H1 (cell line): ENCODE data around the gene PTTG1IP. TPM values are rescaled to one million over a fixed set of nuclear protein-coding genes. Genes with fewer than 3 reads are reported as not detected.

Experiments used
- CTCF ChIA-PET: fragments of 300-600 bp; sonication (Branson Sonifier 250); formaldehyde crosslinking; loops from one replicate; lab custom pipeline; 2021; ENCODE audit not compliant: partially characterized antibody; lab: Charles Lee
- POLR2A ChIA-PET: fragments of 300-600 bp; sonication (Branson Sonifier 250); formaldehyde crosslinking; loops from one replicate; lab custom pipeline; 2021; ENCODE audit warnings: inconsistent platforms; ENCODE audit not compliant: partially characterized antibody; lab: Charles Lee
- DNase-seq, 2 experiments: peaks; one replicate each; pipeline versions ENCODE4 v3.0.0 to v3.0.0-alpha.2; 2010 to 2022; ENCODE audit warnings: low spot score in 2 of 2, low read depth in 1 of 2, mixed read lengths in 1 of 2
- FAIRE-seq: peaks from 2 replicates; lab custom pipeline; 2011; peaks lifted over from hg19 to GRCh38; lab: Jason Lieb, UNC
- H2AFZ ChIP-seq: 2 replicates; pipeline ENCODE4 v1.8.1; 2012; ENCODE audit warnings: low read length, inconsistent platforms
- H2AK5ac ChIP-seq: 2 replicates; pipeline ENCODE4 v1.6.1; 2013; ENCODE audit warnings: low read depth, low read length
- H2BK120ac ChIP-seq: replicated peaks from 2 replicates; pipeline ENCODE3; 2013; ENCODE audit warnings: low read depth, low read length, inconsistent platforms
- H2BK12ac ChIP-seq: 2 replicates; pipeline ENCODE4 v1.6.1; 2013; ENCODE audit warnings: low read depth, low read length
- H2BK15ac ChIP-seq: 2 replicates; pipeline ENCODE4 v1.6.1; 2013; ENCODE audit warnings: low read length
- H2BK20ac ChIP-seq: 2 replicates; pipeline ENCODE4 v1.6.1; 2013; ENCODE audit warnings: low read length
- H2BK5ac ChIP-seq: 2 replicates; pipeline ENCODE4 v1.6.1; 2013; ENCODE audit warnings: low read depth, low read length
- H3K14ac ChIP-seq: 2 replicates; pipeline ENCODE4 v1.6.1; 2013; ENCODE audit warnings: inconsistent platforms; ENCODE audit not compliant: insufficient read length
- H3K18ac ChIP-seq: 2 replicates; pipeline ENCODE4 v1.6.1; 2013; ENCODE audit warnings: low read length; ENCODE audit errors: extremely low read depth
- H3K23ac ChIP-seq: 2 replicates; pipeline ENCODE4 v1.6.1; 2013; ENCODE audit warnings: inconsistent platforms; ENCODE audit not compliant: insufficient read length
- H3K23me2 ChIP-seq: 2 replicates; pipeline ENCODE4 v1.6.1; 2013; ENCODE audit warnings: low read depth, low read length
- H3K27ac ChIP-seq: 2 replicates; pipeline ENCODE4 v1.6.1; 2011; ENCODE audit warnings: low read depth, low read length, inconsistent platforms
- H3K27me3 ChIP-seq, 4 experiments: replicated peaks in 1 of 4; 1 replicate in 1 of 4; 2 replicates in 3 of 4; pipeline versions ENCODE4 v1.6.1 to v1.8.1; 2011 to 2013; ENCODE audit warnings: low read length in 3 of 4, mild to moderate bottlenecking in 3 of 4, inconsistent platforms in 2 of 4, mixed read lengths in 2 of 4, moderate library complexity in 1 of 4; ENCODE audit not compliant: control insufficient read depth in 3 of 4, insufficient read depth in 3 of 4; ENCODE audit errors: extremely low read depth in 1 of 4
- H3K36me3 ChIP-seq, 4 experiments: 2 replicates each; pipeline versions ENCODE4 v1.6.1 to v1.8.1; 2011 to 2013; ENCODE audit warnings: mild to moderate bottlenecking in 4 of 4, low read length in 3 of 4, moderate library complexity in 2 of 4, control low read depth in 1 of 4, inconsistent platforms in 1 of 4; ENCODE audit not compliant: insufficient read depth in 4 of 4, control insufficient read depth in 2 of 4
- H3K4ac ChIP-seq: replicated peaks from 2 replicates; pipeline ENCODE3; 2013; ENCODE audit warnings: low read length, low read depth, mixed read lengths, inconsistent platforms; ENCODE audit not compliant: insufficient read length
- H3K4me1 ChIP-seq, 4 experiments: replicated peaks in 1 of 4; 1 replicate in 1 of 4; 2 replicates in 3 of 4; pipeline versions ENCODE4 v1.6.1 to v1.8.1; 2011 to 2013; ENCODE audit warnings: low read length in 3 of 4, inconsistent platforms in 2 of 4, mixed read lengths in 1 of 4; ENCODE audit not compliant: insufficient read depth in 4 of 4, control insufficient read depth in 3 of 4
- H3K4me2 ChIP-seq, 2 experiments: 2 replicates each; pipeline versions ENCODE4 v1.6.1 to v1.8.1; 2011 to 2013; ENCODE audit warnings: low read depth in 2 of 2, low read length in 2 of 2, control low read depth in 1 of 2, inconsistent platforms in 1 of 2, mild to moderate bottlenecking in 1 of 2; ENCODE audit not compliant: insufficient read depth in 1 of 2
- H3K4me3 ChIP-seq, 4 experiments: fragments of 200-600, 300-600 bp in 1 of 4; sonication (generic), shearing (Covaris generic), sonication (Bioruptor Twin) in 1 of 4; 2 replicates each; pipeline versions ENCODE4 v1.5.1 to v1.8.1; 2011 to 2016; ENCODE audit warnings: low read length in 4 of 4, low read depth in 3 of 4, control low read depth in 2 of 4, inconsistent platforms in 2 of 4, mild to moderate bottlenecking in 2 of 4, mixed read lengths in 1 of 4, moderate library complexity in 1 of 4; ENCODE audit not compliant: insufficient read depth in 2 of 4; ENCODE audit errors: extremely low read depth in 1 of 4
- H3K56ac ChIP-seq: replicated peaks from 2 replicates; pipeline ENCODE3; 2013; ENCODE audit warnings: low read depth, mild to moderate bottlenecking, mixed read lengths, low read length, inconsistent platforms; ENCODE audit not compliant: insufficient read length
- H3K79me1 ChIP-seq: 2 replicates; pipeline ENCODE4 v1.6.1; 2013; ENCODE audit warnings: low read depth, low read length, control low read depth
- H3K79me2 ChIP-seq, 2 experiments: 2 replicates each; pipeline versions ENCODE4 v1.6.1 to v1.8.1; 2012 to 2013; ENCODE audit warnings: low read length in 2 of 2, mild to moderate bottlenecking in 2 of 2, inconsistent platforms in 1 of 2; ENCODE audit not compliant: insufficient read depth in 2 of 2, control insufficient read depth in 1 of 2
- H3K9ac ChIP-seq, 4 experiments: replicated peaks in 1 of 4; 1 replicate in 1 of 4; 2 replicates in 3 of 4; pipeline versions ENCODE4 v1.6.1 to v1.8.1; 2011 to 2013; ENCODE audit warnings: low read depth in 3 of 4, low read length in 3 of 4, control low read depth in 2 of 4, mild to moderate bottlenecking in 2 of 4, moderate library complexity in 2 of 4, inconsistent platforms in 1 of 4; ENCODE audit errors: extremely low read depth in 1 of 4
- H3K9me3 ChIP-seq, 2 experiments: 2 replicates each; pipeline versions ENCODE4 v1.6.1 to v1.8.1; 2012 to 2013; ENCODE audit warnings: mild to moderate bottlenecking in 2 of 2, moderate library complexity in 2 of 2, control low read depth in 1 of 2, inconsistent platforms in 1 of 2, low read depth in 1 of 2, low read length in 1 of 2, mixed read lengths in 1 of 2; ENCODE audit not compliant: insufficient read depth in 2 of 2
- H4K20me1 ChIP-seq, 2 experiments: replicated peaks in 1 of 2; 2 replicates each; pipeline versions ENCODE3 to v1.8.1; 2011 to 2013; ENCODE audit warnings: inconsistent platforms in 2 of 2, low read length in 2 of 2, mild to moderate bottlenecking in 1 of 2; ENCODE audit not compliant: insufficient read depth in 2 of 2, control insufficient read depth in 1 of 2
- H4K5ac ChIP-seq: 2 replicates; pipeline ENCODE4 v1.6.1; 2013; ENCODE audit warnings: low read length, low read depth, mixed read lengths, inconsistent platforms; ENCODE audit not compliant: insufficient read length
- H4K8ac ChIP-seq: 2 replicates; pipeline ENCODE4 v1.8.0; 2013; ENCODE audit warnings: mild to moderate bottlenecking, moderate library complexity, low read length, inconsistent platforms; ENCODE audit not compliant: insufficient read depth; ENCODE audit errors: extremely low read depth
- H4K91ac ChIP-seq: replicated peaks from 2 replicates; pipeline ENCODE3; 2013; ENCODE audit warnings: low read length, mixed read lengths, inconsistent platforms; ENCODE audit not compliant: insufficient read length
- CBX8 ChIP-seq: fragments of 300-800, 300-1000 bp; sonication (generic); IDR thresholded peaks from 2 replicates; pipeline ENCODE4 v1.7.1; 2016; ENCODE audit warnings: low read depth, low read length, borderline replicate concordance
- E2F6 ChIP-seq: IDR thresholded peaks from 2 replicates; pipeline ENCODE4 v1.6.1; 2012; ENCODE audit warnings: inconsistent platforms
- HDAC2 ChIP-seq, 2 experiments: fragments of 300-600 bp in 1 of 2; sonication (generic) in 1 of 2; IDR thresholded peaks; 2 replicates each; pipeline ENCODE4 v1.6.1; 2011 to 2012; ENCODE audit warnings: low read depth in 2 of 2, low read length in 2 of 2, mild to moderate bottlenecking in 2 of 2, moderate library complexity in 2 of 2, borderline replicate concordance in 1 of 2, inconsistent platforms in 1 of 2
- RXRA ChIP-seq: IDR thresholded peaks from 2 replicates; pipeline ENCODE4 v1.6.1; 2011; ENCODE audit warnings: low read depth, mild to moderate bottlenecking, low read length, moderate library complexity; ENCODE audit not compliant: insufficient read depth
- SIRT6 ChIP-seq: IDR thresholded peaks from one replicate; pipeline ENCODE4 v1.7.1; 2012; ENCODE audit warnings: low read length, inconsistent platforms
- SIX5 ChIP-seq: IDR thresholded peaks from 2 replicates; pipeline ENCODE4 v1.6.1; 2011; ENCODE audit warnings: mild to moderate bottlenecking, low read depth, low read length
- SP4 ChIP-seq: IDR thresholded peaks from 2 replicates; pipeline ENCODE4 v1.6.1; 2012; ENCODE audit warnings: low read length, inconsistent platforms
- WGBS, 2 experiments: shearing (Covaris generic) in 1 of 2; methylation state at CpG; one replicate each; pipeline versions ENCODE4 v1.1.6 to v1.1.7; 2013 to 2015; ENCODE audit warnings: low lambda C conversion rate in 2 of 2, mixed read lengths in 2 of 2, inconsistent platforms in 1 of 2, low coverage in 1 of 2, missing lambda C conversion rate in 1 of 2; ENCODE audit not compliant: insufficient replicate concordance in 2 of 2, insufficient coverage in 1 of 2, insufficient read length in 1 of 2; ENCODE audit errors: extremely low coverage in 1 of 2, missing lambda C conversion rate in 1 of 2; 5-methylcytosine and 5-hydroxymethylcytosine counted together
- polyA plus RNA-seq, 7 experiments: library from polyadenylated mRNA; depleted of rRNA in 3 of 7; stranded (reverse) in 5 of 7; unstranded in 2 of 7; fragments of >200 nt in 5 of 7; fragments of 200-250 nt in 2 of 7; gene quantifications; 1 replicate in 5 of 7; 2 replicates in 1 of 7; 4 replicates in 1 of 7; pipeline versions ENCODE4 v1.2.1 to v1.2.3, GENCODE V29; 2011 to 2013; ENCODE audit warnings: missing spikeins in 2 of 7, mixed read lengths in 2 of 7
- total RNA-seq: library from RNA; stranded (reverse); fragmentation: NEBNext Ultra II Directional; extraction: Animal tissue kit (Norgen Biotek cat#: 25700); gene quantifications from 2 replicates; pipeline ENCODE4 v1.2.1, GENCODE V29; 2021

PTTG1IP gene
- total and polyA plus RNA-seq, 2 of the 8 experiments (the other 6 are each of a cell fraction or from before 2014, with no cell fraction given), result 90.8 to 130 TPM

GRCh38 chr21:44854391-44854663 lies 19.2 kb downstream of the PTTG1IP start:
- H4K20me1 ChIP-seq, result peaks cover 4 to 24% of the 10 kb centered on the region in 2 experiments
- no peak for TF ChIP-seq CBX8
- no peak for TF ChIP-seq SIX5
- no peak for TF ChIP-seq RXRA
- no peak for TF ChIP-seq SP4
- no peak for TF ChIP-seq E2F6
- TF ChIP-seq HDAC2 (IDR thresholded peaks at IDR 0.05; ENCODE audit: borderline replicate concordance in 1 of 2, low read depth in 2 of 2, low read length in 2 of 2), result no peak
- TF ChIP-seq SIRT6, result no peak

More at GRCh38 chr21:44854391-44854663, 19.2 kb downstream of the PTTG1IP start:
- no peak overlapping the region for H2BK20ac ChIP-seq
- no peak overlapping the region for H3K4me3 ChIP-seq
- no peak overlapping the region for H3K18ac ChIP-seq
- ChIA-PET CTCF (interaction anchor here (1.7 kb wide), 1 partner anchor 80 kb away, joined by 3 read pairs; no protein-coding TSS in a partner anchor), POLR2A (interaction anchor here (0.9 to 1.5 kb wide), 3 partner anchors 18 to 55 kb away, joined by 3 to 6 read pairs (median 3); partner anchors contain the start of gene PTTG1IP)
- DNase-seq, result no peak
- no peak overlapping the region for H3K27ac ChIP-seq
- H2AFZ ChIP-seq, result no peak overlapping the region
- H2BK120ac ChIP-seq, result no peak overlapping the region
- H4K8ac ChIP-seq, result no peak overlapping the region
- H2BK5ac ChIP-seq, result no peak overlapping the region
- no peak for FAIRE-seq
- H2AK5ac ChIP-seq, result no peak overlapping the region
- no peaks in the 10 kb centered on the region for H3K9me3 ChIP-seq
- H3K23ac ChIP-seq, result no peak overlapping the region
- no peak overlapping the region for H4K91ac ChIP-seq
- H3K14ac ChIP-seq, result no peak overlapping the region
- H3K4ac ChIP-seq, result no peak overlapping the region
- no peaks in the 10 kb centered on the region for H3K23me2 ChIP-seq
- no peak overlapping the region for H2BK12ac ChIP-seq
- no peak overlapping the region for H3K9ac ChIP-seq
- peaks cover 6% of the 10 kb centered on the region; the same call in 1 of the 2 replicates for H3K79me1 ChIP-seq
- H3K79me2 ChIP-seq, result peaks cover 0 to 14% of the 10 kb centered on the region in 2 experiments; a peak in 1 of 4 replicates
- 86% methylated on average over 14 of the region's 14 CpGs; no CpG with 5 or more reads in 1 of the 2 experiments for WGBS, 2 experiments
- H3K4me1 ChIP-seq, result no peaks in the 10 kb centered on the region
- H3K27me3 ChIP-seq, result no peaks in the 10 kb centered on the region
- H2BK15ac ChIP-seq, result no peak overlapping the region
- H4K5ac ChIP-seq, result no peak overlapping the region
- no peak overlapping the region for H3K56ac ChIP-seq
- peaks cover 16 to 55% (median 44%) of the 10 kb centered on the region in 4 experiments; a peak in 7 of 8 replicates for H3K36me3 ChIP-seq
- H3K4me2 ChIP-seq, result no peak overlapping the region
